T47D (cell line): Measurements from ENCODE around the gene FAR2.
"Not testable (repeated sequence)": the region's sequence is repeated elsewhere in the genome, so short reads cannot be mapped to it uniquely, and the experiment has no call there.

Source experiments
- DNase-seq, 2 experiments: peaks; one replicate each; pipeline versions ENCODE4 v3.0.0 to v3.0.0-alpha.2; 2011 to 2012; ENCODE audit warnings: low read depth in 1 of 2, low spot score in 1 of 2
- JUND ChIP-seq: IDR thresholded peaks from 2 replicates; pipeline ENCODE4 v1.6.1; 2012; ENCODE audit warnings: low read depth
- in situ Hi-C: cut with HindIII; loops from 2 replicates; pipeline ENCODE4 v1.10.0; 2016; ENCODE audit warnings: low sequenced_read_pairs, low pct_unique_long_range_greater_than_20kb

FAR2 gene

GRCh38 chr12:29374913-29375312 is 225.8 kb downstream of the FAR2 start:
- TF ChIP-seq JUND = no peak
- DNase-seq = no peak
- in situ Hi-C loops = no loop called here

GRCh38 chr12:29376118-29376517 is 227.0 kb downstream of the FAR2 start:
- in situ Hi-C loops = no loop called here
- DNase-seq = no peak
- TF ChIP-seq JUND = no peak

GRCh38 chr12:29380536-29381523 is 231.8 kb downstream of the FAR2 start, which contains the start of gene ERGIC2:
Gene ERGIC2 (minus strand): TSS chr12:29381172. CDS start chr12:29371633, 9,539 bp downstream.
- in situ Hi-C loops = no loop called here
- DNase-seq = peak; percentile 78 to 100
- TF ChIP-seq JUND = no peak

- TF ChIP-seq JUND = no peak
- in situ Hi-C loops = no loop called here
- DNase-seq = no peak
These were observed 233.2 kb downstream of the FAR2 start for GRCh38 chr12:29382251-29382650.

- DNase-seq, in situ Hi-C loops: not testable (repeated sequence)
These were observed 236.1 kb downstream of the FAR2 start for GRCh38 chr12:29385194-29385593.
